ENCODE data around the gene TNIP3.
"Not testable (repeated sequence)": the region's sequence is repeated elsewhere in the genome, so short reads cannot be mapped to it uniquely, and the experiment has no call there.

The TNIP3 gene

GRCh38 chr4:121182296-121182695 is 18.2 kb upstream of the TNIP3 start:
- in situ Hi-C loops (cut with HindIII; ENCODE audit: low pct_ligation_motif_present, low pct_unique_long_range_greater_than_20kb, low sequenced_read_pairs) = no loop called here
- peak; percentile 1 for DNase-seq

GRCh38 chr4:121181493-121181892 is 17.4 kb upstream of the TNIP3 start:
- in situ Hi-C loops (cut with HindIII; ENCODE audit: low pct_ligation_motif_present, low pct_unique_long_range_greater_than_20kb, low sequenced_read_pairs) = no loop called here
- DNase-seq = no peak

- no peak for DNase-seq
- in situ Hi-C loops (cut with HindIII; ENCODE audit: low pct_ligation_motif_present, low pct_unique_long_range_greater_than_20kb, low sequenced_read_pairs) = no loop called here
Observed at GRCh38 chr4:121180558-121180957, 16.4 kb upstream of the TNIP3 start.

GRCh38 chr4:121177246-121178137 is 13.4 kb upstream of the TNIP3 start:
- no peak for DNase-seq
- in situ Hi-C loops (cut with HindIII; ENCODE audit: low pct_ligation_motif_present, low pct_unique_long_range_greater_than_20kb, low sequenced_read_pairs) = no loop called here

- no peak for DNase-seq
- in situ Hi-C loops (cut with HindIII; ENCODE audit: low pct_ligation_motif_present, low pct_unique_long_range_greater_than_20kb, low sequenced_read_pairs) = no loop called here
Observed at GRCh38 chr4:121176082-121176934, 12.2 kb upstream of the TNIP3 start.

GRCh38 chr4:121171477-121171876 is 7.4 kb upstream of the TNIP3 start:
- DNase-seq; in situ Hi-C loops (cut with HindIII; ENCODE audit: low pct_ligation_motif_present, low pct_unique_long_range_greater_than_20kb, low sequenced_read_pairs): not testable (repeated sequence)

- DNase-seq = no peak
- in situ Hi-C loops (cut with HindIII; ENCODE audit: low pct_ligation_motif_present, low pct_unique_long_range_greater_than_20kb, low sequenced_read_pairs) = no loop called here
Observed at GRCh38 chr4:121168446-121169281, 4.5 kb upstream of the TNIP3 start.

GRCh38 chr4:121166976-121167375 is 2.9 kb upstream of the TNIP3 start:
- DNase-seq = no peak
- in situ Hi-C loops (cut with HindIII; ENCODE audit: low pct_ligation_motif_present, low pct_unique_long_range_greater_than_20kb, low sequenced_read_pairs) = no loop called here

- in situ Hi-C loops (cut with HindIII; ENCODE audit: low pct_ligation_motif_present, low pct_unique_long_range_greater_than_20kb, low sequenced_read_pairs) = no loop called here
- DNase-seq = no peak
Observed at GRCh38 chr4:121165206-121165605, 1.1 kb upstream of the TNIP3 start.

GRCh38 chr4:121156822-121157769 is 7.0 kb downstream of the TNIP3 start:
- in situ Hi-C loops (cut with HindIII; ENCODE audit: low pct_ligation_motif_present, low pct_unique_long_range_greater_than_20kb, low sequenced_read_pairs) = no loop called here
- DNase-seq = peak; percentile 37

- peak; percentile 72 for DNase-seq
- in situ Hi-C loops (cut with HindIII; ENCODE audit: low pct_ligation_motif_present, low pct_unique_long_range_greater_than_20kb, low sequenced_read_pairs) = no loop called here
Observed at GRCh38 chr4:121155893-121156292, 8.2 kb downstream of the TNIP3 start.

GRCh38 chr4:121154103-121154515 is 10.0 kb downstream of the TNIP3 start:
- in situ Hi-C loops (cut with HindIII; ENCODE audit: low pct_ligation_motif_present, low pct_unique_long_range_greater_than_20kb, low sequenced_read_pairs) = no loop called here
- DNase-seq = no peak

GRCh38 chr4:121151942-121152341 is 12.2 kb downstream of the TNIP3 start:
- no peak for DNase-seq
- in situ Hi-C loops (cut with HindIII; ENCODE audit: low pct_ligation_motif_present, low pct_unique_long_range_greater_than_20kb, low sequenced_read_pairs) = no loop called here

- in situ Hi-C loops (cut with HindIII; ENCODE audit: low pct_ligation_motif_present, low pct_unique_long_range_greater_than_20kb, low sequenced_read_pairs) = no loop called here
- no peak for DNase-seq
Observed at GRCh38 chr4:121150486-121150885, 13.6 kb downstream of the TNIP3 start.

GRCh38 chr4:121150003-121150402 is 14.1 kb downstream of the TNIP3 start:
- in situ Hi-C loops (cut with HindIII; ENCODE audit: low pct_ligation_motif_present, low pct_unique_long_range_greater_than_20kb, low sequenced_read_pairs) = no loop called here
- DNase-seq = no peak

GRCh38 chr4:121148621-121149020 is 15.5 kb downstream of the TNIP3 start:
- no peak for DNase-seq
- in situ Hi-C loops (cut with HindIII; ENCODE audit: low pct_ligation_motif_present, low pct_unique_long_range_greater_than_20kb, low sequenced_read_pairs) = no loop called here

- in situ Hi-C loops (cut with HindIII; ENCODE audit: low pct_ligation_motif_present, low pct_unique_long_range_greater_than_20kb, low sequenced_read_pairs) = no loop called here
- DNase-seq = no peak
Observed at GRCh38 chr4:121148000-121148399, 16.1 kb downstream of the TNIP3 start.

GRCh38 chr4:121146530-121146929 is 17.6 kb downstream of the TNIP3 start:
- in situ Hi-C loops (cut with HindIII; ENCODE audit: low pct_ligation_motif_present, low pct_unique_long_range_greater_than_20kb, low sequenced_read_pairs) = no loop called here
- DNase-seq = no peak

Measured in ACHN (cell line).